ENCODE results near the gene CBX5. TPM values are rescaled to one million over a fixed set of nuclear protein-coding genes. Genes with fewer than 3 reads are reported as not detected.

Gene CBX5
- polyA plus RNA-seq, 1 donor (not counting 4 experiments of a cell fraction or from before 2014, with no cell fraction given): 25.8 TPM

- dilution Hi-C loops (cut with MboI; ENCODE audit: extremely low pct_ligation_motif_present, low sequenced_read_pairs): no loop called here
- no peaks in the 10 kb centered on the region for H3K36me3 ChIP-seq (ENCODE audit: control insufficient read depth in 2 of 2, extremely low read depth in 1 of 2, insufficient read depth in 2 of 2, low read length in 2 of 2)
- H3K79me2 ChIP-seq (ENCODE audit: control insufficient read depth, insufficient read depth, low read length): no peaks in the 10 kb centered on the region
- no peak overlapping the region for H3K9ac ChIP-seq (ENCODE audit: control insufficient read depth, extremely low read depth, insufficient read depth, low read length)
- H3K4me1 ChIP-seq (ENCODE audit: control insufficient read depth, extremely low read depth, insufficient read depth, low read length): peaks cover 3% of the 10 kb centered on the region
- H3K9me3 ChIP-seq (ENCODE audit: control insufficient read depth, low read depth, low read length): no peaks in the 10 kb centered on the region
- DNase-seq (ENCODE audit: low read depth, low spot score): no peak
- H3K9me1 ChIP-seq (ENCODE audit: control insufficient read depth, extremely low read depth, insufficient read depth, low read length): no peaks in the 10 kb centered on the region
- no peak overlapping the region for H2AFZ ChIP-seq (ENCODE audit: control insufficient read depth, low read length)
- H3K4me2 ChIP-seq (ENCODE audit: control insufficient read depth, extremely low read depth, insufficient read depth, low read depth, low read length): no peak overlapping the region
- H3K4me3 ChIP-seq (ENCODE audit: control insufficient read depth in 2 of 3, extremely low read depth in 1 of 3, insufficient read depth in 2 of 3, low read depth in 1 of 3, low read length in 3 of 3): no peak overlapping the region
- H3K27me3 ChIP-seq (ENCODE audit: control insufficient read depth, extremely low read depth, insufficient read depth, low read length): no peaks in the 10 kb centered on the region
- no peak for TF ChIP-seq EZH2 (IDR thresholded peaks at IDR 0.05; ENCODE audit: low read length)
- no peak for TF ChIP-seq CTCF (optimal IDR thresholded peaks at IDR 0.05 in 1 of 3, IDR thresholded peaks at IDR 0.05 in 1 of 3, conservative IDR thresholded peaks at IDR 0.05 in 1 of 3; ENCODE audit: extremely low read depth in 1 of 3, insufficient read depth in 2 of 3, low read length in 3 of 3)
- FAIRE-seq: no peak
- no peak overlapping the region for H3K27ac ChIP-seq (ENCODE audit: control insufficient read depth, insufficient read depth, low read length)
- no peaks in the 10 kb centered on the region for H4K20me1 ChIP-seq (ENCODE audit: control insufficient read depth, extremely low read depth, insufficient read depth, low read length)
Measured at GRCh38 chr12:54292931-54293241, 13.0 kb upstream of the CBX5 start.

DNA sequence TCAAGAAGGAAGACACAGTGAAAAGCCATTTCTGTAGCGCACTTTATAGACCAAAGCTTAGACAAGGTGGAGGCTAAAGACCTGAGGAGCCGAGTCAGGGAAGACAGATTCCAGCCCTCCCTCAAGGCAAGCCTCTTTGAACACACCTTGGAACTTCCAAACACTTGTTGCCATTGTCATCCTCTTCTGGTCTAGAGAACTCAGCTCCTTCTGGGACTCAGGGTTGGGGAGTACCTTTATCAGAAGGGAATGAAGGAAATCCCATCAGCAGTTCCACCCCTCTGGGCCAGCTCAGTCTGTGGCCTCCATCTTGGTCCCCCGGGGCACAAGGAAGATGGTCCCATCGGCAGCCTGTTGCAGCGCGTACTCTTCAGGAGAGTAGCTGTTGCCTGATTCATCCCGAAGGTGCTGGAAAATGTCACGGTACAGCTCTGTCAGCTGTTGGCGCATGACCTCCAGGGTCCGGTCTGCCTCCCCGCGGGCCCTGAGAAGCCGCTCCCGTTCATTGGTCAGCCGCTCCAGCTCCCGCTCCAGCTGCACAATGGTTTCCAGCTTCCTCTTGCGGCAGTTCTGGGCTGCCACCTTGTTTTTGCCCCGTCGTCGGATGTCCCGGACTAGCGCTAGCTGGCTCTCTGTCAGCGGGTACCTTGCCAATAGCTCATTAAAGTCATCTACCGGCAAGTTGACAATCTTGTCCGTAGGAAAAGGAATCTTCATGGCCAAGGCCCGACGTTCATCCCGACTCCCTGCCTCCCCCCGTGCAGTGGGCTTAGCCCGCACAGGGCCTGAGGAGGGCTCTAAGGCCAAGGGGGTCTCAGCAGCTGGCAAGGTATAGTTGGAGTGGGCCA is 12.4 kb upstream of the CBX5 start:
- Histone ChIP-seq H4K20me1 (ENCODE audit: control insufficient read depth, extremely low read depth, insufficient read depth, low read length) (peaks cover 3% of the 10 kb centered on the region), H3K9ac (ENCODE audit: control insufficient read depth, extremely low read depth, insufficient read depth, low read length) (no peak overlapping the region), H3K4me1 (ENCODE audit: control insufficient read depth, extremely low read depth, insufficient read depth, low read length) (no peaks in the 10 kb centered on the region), H3K9me3 (ENCODE audit: control insufficient read depth, low read depth, low read length) (no peaks in the 10 kb centered on the region), H3K9me1 (ENCODE audit: control insufficient read depth, extremely low read depth, insufficient read depth, low read length) (no peaks in the 10 kb centered on the region), H3K4me3 (ENCODE audit: control insufficient read depth in 2 of 3, extremely low read depth in 1 of 3, insufficient read depth in 2 of 3, low read depth in 1 of 3, low read length in 3 of 3) (no peak overlapping the region), H2AFZ (ENCODE audit: control insufficient read depth, low read length) (no peak overlapping the region), H3K36me3 (ENCODE audit: control insufficient read depth in 2 of 2, extremely low read depth in 1 of 2, insufficient read depth in 2 of 2, low read length in 2 of 2) (peaks cover 3 to 5% of the 10 kb centered on the region in 2 experiments), H3K79me2 (ENCODE audit: control insufficient read depth, insufficient read depth, low read length) (no peaks in the 10 kb centered on the region), H3K27ac (ENCODE audit: control insufficient read depth, insufficient read depth, low read length) (no peak overlapping the region), H3K4me2 (ENCODE audit: control insufficient read depth, extremely low read depth, insufficient read depth, low read depth, low read length) (no peak overlapping the region), H3K27me3 (ENCODE audit: control insufficient read depth, extremely low read depth, insufficient read depth, low read length) (no peaks in the 10 kb centered on the region)
- dilution Hi-C loops (cut with MboI; ENCODE audit: extremely low pct_ligation_motif_present, low sequenced_read_pairs): no loop called here
- TF ChIP-seq EZH2 (IDR thresholded peaks at IDR 0.05; ENCODE audit: low read length) (no peak), CTCF (optimal IDR thresholded peaks at IDR 0.05 in 1 of 3, IDR thresholded peaks at IDR 0.05 in 1 of 3, conservative IDR thresholded peaks at IDR 0.05 in 1 of 3; ENCODE audit: extremely low read depth in 1 of 3, insufficient read depth in 2 of 3, low read length in 3 of 3) (no peak)
- FAIRE-seq: no peak
- DNase-seq (ENCODE audit: low read depth, low spot score): no peak

Data from keratinocyte (primary cell).